AG04450 (cell line): ENCODE data around the gene P2RY11. TPM values are rescaled to one million over a fixed set of nuclear protein-coding genes. Genes with fewer than 3 reads are reported as not detected.

ENCODE experiments used
- CTCF ChIA-PET: fragments of 300-600, 350-600 bp; formaldehyde crosslinking; extraction: SDS; loops from one replicate; lab custom pipeline; 2022; ENCODE audit warnings: antibody characterized with exemption, inconsistent platforms; lab: Charles Lee
- POLR2A ChIA-PET: fragments of 350-600 bp; formaldehyde crosslinking; extraction: SDS; loops from one replicate; lab custom pipeline; 2021; ENCODE audit warnings: antibody characterized with exemption, inconsistent platforms; lab: Yijun Ruan, JAX
- DNase-seq: peaks from one replicate; pipeline ENCODE4 v3.0.0-alpha.2; 2011; ENCODE audit warnings: low read depth, low spot score
- H3K27ac ChIP-seq: one replicate; pipeline ENCODE4 v1.5.1; 2012; ENCODE audit warnings: low read depth, low read length, control low read depth
- H3K27me3 ChIP-seq: one replicate; pipeline ENCODE4 v1.6.0; 2012; ENCODE audit warnings: low read length; ENCODE audit not compliant: control insufficient read depth, insufficient read depth
- H3K4me3 ChIP-seq: 2 replicates; pipeline ENCODE4 v1.5.1; 2011; ENCODE audit warnings: mild to moderate bottlenecking, low read depth, low read length, control low read depth
- H3K9me3 ChIP-seq: 2 replicates; pipeline ENCODE4 v1.5.1; 2012; ENCODE audit warnings: low read length; ENCODE audit not compliant: control insufficient read depth, insufficient read depth
- CTCF ChIP-seq: IDR thresholded peaks from 2 replicates; pipeline ENCODE4 v1.5.1; 2011; ENCODE audit warnings: low read depth, low read length, control low read depth, inconsistent platforms
- polyA plus RNA-seq: library from polyadenylated mRNA; depleted of rRNA; stranded (reverse); fragments of >200 nt; gene quantifications from 2 replicates; pipeline ENCODE4 v1.2.3, GENCODE V29; 2011

P2RY11 gene
- polyA plus RNA-seq, 1 experiment, result 1.0 TPM

DNA sequence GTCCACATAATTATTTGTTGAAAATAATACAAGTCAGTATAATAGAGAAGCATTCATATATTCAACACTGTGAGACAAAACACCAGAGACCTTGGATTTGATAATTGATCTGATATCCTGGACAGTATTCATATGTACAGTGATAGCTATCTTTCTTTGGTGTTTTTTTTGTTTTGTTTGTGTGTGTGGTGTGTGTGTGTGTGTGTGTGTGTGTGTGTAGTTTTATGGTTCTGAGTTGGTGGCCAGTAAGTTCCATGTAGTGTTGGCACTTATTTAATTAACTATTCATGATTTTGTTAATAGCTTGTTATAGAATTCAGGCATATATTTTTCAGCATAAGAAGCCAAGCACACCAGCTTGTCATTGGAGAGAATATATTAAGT is 7.4 kb upstream of the P2RY11 start:
- H3K27ac ChIP-seq, result no peak overlapping the region
- no peak for DNase-seq
- H3K27me3 ChIP-seq, result no peaks in the 10 kb centered on the region
- CTCF ChIA-PET, result interaction anchor here (0.6 to 0.8 kb wide), 4 partner anchors 16 to 285 kb away, joined by 3 to 6 read pairs (median 4); no protein-coding TSS in a partner anchor
- TF ChIP-seq CTCF, result no peak
- H3K4me3 ChIP-seq, result no peak overlapping the region
- no peaks in the 10 kb centered on the region for H3K9me3 ChIP-seq
- POLR2A ChIA-PET, result interaction anchor here (0.6 to 0.7 kb wide), 2 partner anchors 8 to 12 kb away, joined by 4 read pairs; no protein-coding TSS in a partner anchor

GRCh38 chr19:10104665-10105508 is 6.6 kb upstream of the P2RY11 start:
- H3K9me3 ChIP-seq, result no peaks in the 10 kb centered on the region; the same call in 1 of the 2 replicates
- TF ChIP-seq CTCF, result no peak
- H3K27me3 ChIP-seq, result no peaks in the 10 kb centered on the region
- POLR2A ChIA-PET, result interaction anchor here (2.1 kb wide), 1 partner anchor 10 kb away, joined by 19 read pairs; no protein-coding TSS in a partner anchor
- H3K27ac ChIP-seq, result no peak overlapping the region
- DNase-seq, result no peak
- no peak overlapping the region for H3K4me3 ChIP-seq
- CTCF ChIA-PET, result interaction anchor here (0.6 to 0.8 kb wide), 4 partner anchors 16 to 284 kb away, joined by 3 to 6 read pairs (median 4); no protein-coding TSS in a partner anchor

GRCh38 chr19:10105509-10106099 is 5.9 kb upstream of the P2RY11 start:
- Histone ChIP-seq H3K9me3 (no peaks in the 10 kb centered on the region; the same call in 1 of the 2 replicates), H3K4me3 (0 out of 2 replicates have a peak overlapping the region, but pooled peaks have one; percentile 5), H3K27me3 (no peaks in the 10 kb centered on the region), H3K27ac (no peak overlapping the region)
- ChIA-PET POLR2A (interaction anchor here (1.2 to 2.1 kb wide), 6 partner anchors 9 to 17 kb away, joined by 3 to 19 read pairs (median 8); no protein-coding TSS in a partner anchor), CTCF (interaction anchor here (0.9 to 1.2 kb wide), 2 partner anchors 8 to 144 kb away, joined by 4 to 7 read pairs; no protein-coding TSS in a partner anchor)
- no peak for DNase-seq
- TF ChIP-seq CTCF, result no peak

DNA sequence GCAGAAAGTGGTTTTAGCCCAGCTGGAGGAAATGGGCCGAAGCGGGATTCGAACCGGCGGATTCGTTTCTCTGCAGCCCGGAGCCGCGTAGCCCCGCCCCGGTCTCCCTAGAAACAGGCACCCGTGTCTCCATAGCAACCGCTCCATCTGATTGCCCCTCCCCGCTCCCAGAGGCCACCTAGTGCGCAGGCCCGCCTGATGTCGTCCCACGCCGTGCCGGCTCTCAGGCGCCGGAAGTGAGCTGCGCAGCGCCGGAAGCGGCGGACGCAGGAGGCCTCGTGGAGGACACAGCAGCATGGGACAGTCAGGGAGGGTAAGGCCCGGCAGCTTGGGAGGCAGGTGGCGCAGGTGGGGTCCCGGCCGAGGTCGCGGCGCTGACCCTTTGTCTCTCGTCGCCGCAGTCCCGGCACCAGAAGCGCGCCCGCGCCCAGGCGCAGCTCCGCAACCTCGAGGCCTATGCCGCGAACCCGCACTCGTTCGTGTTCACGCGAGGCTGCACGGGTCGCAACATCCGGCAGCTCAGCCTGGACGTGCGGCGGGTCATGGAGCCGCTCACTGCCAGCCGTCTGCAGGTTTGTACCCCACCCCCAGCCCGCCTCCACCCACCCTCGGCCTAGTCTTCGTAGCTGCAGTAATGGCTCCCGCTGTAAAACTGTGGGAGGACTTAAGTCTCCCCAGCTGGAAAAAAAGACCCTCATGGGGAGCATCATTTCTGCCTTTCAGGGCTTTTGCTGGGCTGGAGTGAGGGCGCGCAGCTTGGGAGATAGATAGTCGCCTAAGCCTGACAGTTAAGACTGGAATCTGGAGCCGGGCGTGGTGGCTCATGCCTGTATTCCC is 5.2 kb upstream of the P2RY11 start, which contains the start of gene PPAN:
Gene PPAN (plus strand): TSS at position 263 of the 837 bp plus-strand sequence. CDS start 33 bp downstream, at position 296.
- Histone ChIP-seq H3K9me3 (no peaks in the 10 kb centered on the region; the same call in 1 of the 2 replicates), H3K4me3 (peak within 1 kb of the TSS; percentile 90), H3K27ac (peak within 1 kb of the TSS; percentile 21), H3K27me3 (no peaks in the 10 kb centered on the region)
- ChIA-PET POLR2A (interaction anchor here (1.0 to 2.1 kb wide), 7 partner anchors 9 to 79 kb away, joined by 3 to 19 read pairs (median 6); no protein-coding TSS in a partner anchor), CTCF (interaction anchor here (0.9 to 1.2 kb wide), 2 partner anchors 9 to 143 kb away, joined by 4 to 7 read pairs; no protein-coding TSS in a partner anchor)
- no peak for TF ChIP-seq CTCF
- DNase-seq, result peak; percentile 95
